GM19099 (cell line): ENCODE measurements around the gene TSHZ3.

Source experiments
- POLR2A ChIP-seq: IDR thresholded peaks from 3 replicates; pipeline ENCODE4 v1.6.1; 2011; ENCODE audit warnings: low read depth; ENCODE audit not compliant: insufficient read length; ENCODE audit errors: extremely low read depth

The TSHZ3 gene

DNA sequence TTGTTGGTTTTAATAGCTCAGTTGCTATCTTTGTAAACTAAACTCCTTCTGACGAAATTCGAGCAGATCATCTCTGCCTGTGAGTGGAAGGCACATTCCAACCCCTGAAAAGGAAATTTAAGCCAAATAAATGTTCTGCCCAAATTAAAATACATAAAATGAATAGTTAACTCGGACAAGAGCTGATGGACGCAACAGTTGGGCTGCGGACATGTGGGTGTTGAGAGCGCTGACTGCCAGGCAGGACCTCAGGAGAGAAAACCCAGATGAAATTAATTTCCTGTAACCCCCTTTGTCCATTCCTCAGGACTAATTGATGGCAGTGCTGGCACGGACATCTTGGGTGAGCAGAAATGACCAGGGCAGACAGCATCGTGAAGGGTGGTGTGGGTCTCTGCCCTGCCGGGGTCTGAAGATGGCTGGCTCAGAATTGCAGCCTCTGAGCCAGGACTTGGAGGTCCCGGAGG, 86.5 kb downstream of the TSHZ3 start:
- TF ChIP-seq POLR2A, result no peak

GRCh38 chr19:31261603-31262212, 87.5 kb downstream of the TSHZ3 start:
- TF ChIP-seq POLR2A, result no peak

- no peak for TF ChIP-seq POLR2A
Measured at GRCh38 chr19:31261019-31261602, 88.1 kb downstream of the TSHZ3 start.

DNA sequence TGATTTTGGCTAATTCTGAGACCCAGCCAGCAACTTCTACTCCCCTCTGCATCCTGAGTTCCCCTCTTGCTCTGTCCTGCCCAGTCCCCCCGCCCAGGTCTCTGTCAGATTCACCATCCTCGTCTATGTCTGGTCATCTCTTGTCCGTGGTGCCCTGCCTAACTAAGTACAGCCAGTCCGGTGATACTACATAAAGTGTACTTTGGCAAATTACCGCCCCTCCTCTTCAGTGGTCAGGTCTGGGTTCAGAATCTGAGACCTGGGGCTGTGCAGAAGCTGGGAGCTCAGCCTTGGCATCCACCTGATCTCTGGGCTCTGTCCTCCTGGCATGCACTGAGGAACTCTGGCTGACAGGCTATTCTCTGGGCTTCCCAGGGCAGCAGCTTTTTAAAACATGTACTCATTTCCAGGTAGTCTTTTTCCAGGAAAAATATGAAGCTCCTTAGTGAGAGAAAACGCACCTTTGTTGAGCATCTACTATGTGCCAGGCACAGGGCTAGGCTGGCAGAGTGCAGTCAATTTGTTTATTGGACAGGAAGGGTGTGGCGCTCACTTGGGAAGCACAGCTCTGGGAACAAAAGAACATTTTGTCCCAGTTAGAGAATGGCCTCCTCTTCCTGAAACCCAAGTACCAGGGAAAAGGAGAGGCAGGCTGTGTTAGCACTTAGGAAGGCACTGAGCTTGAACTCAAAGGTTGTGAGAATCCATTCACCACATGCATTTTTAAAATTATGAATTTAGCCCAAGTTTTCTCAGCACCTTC, 88.9 kb downstream of the TSHZ3 start:
- no peak for TF ChIP-seq POLR2A

DNA sequence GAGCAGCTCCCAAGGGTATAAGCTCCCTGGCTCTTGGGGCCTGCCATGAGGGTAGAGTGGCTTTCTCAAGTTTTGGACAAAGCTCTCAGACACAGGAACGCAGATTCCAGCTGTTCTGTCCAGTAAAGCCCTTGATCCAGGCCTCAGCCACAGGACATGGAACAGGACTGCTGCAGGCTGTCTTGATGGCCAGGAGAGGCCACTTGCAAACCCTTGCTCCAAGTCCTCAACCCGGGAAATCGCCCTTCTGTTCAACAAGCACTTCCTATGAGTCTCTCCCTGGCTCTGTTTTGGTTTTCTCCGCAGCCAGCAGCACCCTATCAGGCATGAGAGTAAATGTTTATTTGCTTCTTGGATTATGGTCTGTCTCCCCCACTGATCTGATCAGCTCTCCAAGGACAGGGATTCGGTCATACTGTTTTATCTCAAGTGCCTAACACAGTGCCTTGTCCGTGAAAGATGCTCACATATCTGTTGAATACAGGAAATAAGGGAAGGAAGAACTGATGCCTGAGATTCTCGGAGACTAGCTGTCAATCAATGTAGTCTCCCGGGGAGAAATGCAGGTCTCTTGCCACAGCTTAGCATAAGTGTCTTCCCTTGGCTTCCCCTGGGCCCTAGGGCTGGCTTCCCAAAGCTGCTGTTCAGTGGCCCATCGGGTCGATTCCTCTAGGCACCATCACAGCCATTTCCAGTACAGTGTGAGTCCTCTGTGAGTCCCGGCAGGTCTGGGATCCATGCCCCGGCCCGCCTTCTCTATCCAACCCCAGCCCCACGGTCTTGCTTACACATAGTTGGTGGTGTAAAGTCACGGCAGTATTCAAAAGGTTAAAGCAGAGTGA, 90.8 kb downstream of the TSHZ3 start:
- no peak for TF ChIP-seq POLR2A

- no peak for TF ChIP-seq POLR2A
Measured at GRCh38 chr19:31257426-31258130, 91.7 kb downstream of the TSHZ3 start.

DNA sequence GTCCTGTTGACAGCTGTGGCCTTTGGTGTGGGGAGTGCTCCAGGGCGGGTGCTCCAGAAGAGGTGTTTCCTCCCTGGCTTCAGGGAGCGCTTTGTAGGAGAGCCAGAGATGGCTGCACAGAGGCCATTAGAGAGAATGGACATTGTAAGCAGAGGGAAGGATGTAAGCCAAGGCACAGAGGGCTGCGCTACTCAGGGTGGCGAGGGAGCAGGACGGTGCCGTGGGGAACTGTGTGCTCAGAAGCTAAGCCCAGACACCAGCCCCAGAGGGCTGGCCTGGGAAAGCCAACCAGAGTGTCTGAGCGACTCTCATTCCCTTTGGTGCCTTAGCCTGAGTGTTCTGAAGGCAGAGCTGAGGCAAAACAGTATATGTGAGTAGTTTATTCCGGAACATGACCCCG, 92.2 kb downstream of the TSHZ3 start:
- no peak for TF ChIP-seq POLR2A

- TF ChIP-seq POLR2A, result no peak
Measured at GRCh38 chr19:31256593-31256960, 92.7 kb downstream of the TSHZ3 start.

DNA sequence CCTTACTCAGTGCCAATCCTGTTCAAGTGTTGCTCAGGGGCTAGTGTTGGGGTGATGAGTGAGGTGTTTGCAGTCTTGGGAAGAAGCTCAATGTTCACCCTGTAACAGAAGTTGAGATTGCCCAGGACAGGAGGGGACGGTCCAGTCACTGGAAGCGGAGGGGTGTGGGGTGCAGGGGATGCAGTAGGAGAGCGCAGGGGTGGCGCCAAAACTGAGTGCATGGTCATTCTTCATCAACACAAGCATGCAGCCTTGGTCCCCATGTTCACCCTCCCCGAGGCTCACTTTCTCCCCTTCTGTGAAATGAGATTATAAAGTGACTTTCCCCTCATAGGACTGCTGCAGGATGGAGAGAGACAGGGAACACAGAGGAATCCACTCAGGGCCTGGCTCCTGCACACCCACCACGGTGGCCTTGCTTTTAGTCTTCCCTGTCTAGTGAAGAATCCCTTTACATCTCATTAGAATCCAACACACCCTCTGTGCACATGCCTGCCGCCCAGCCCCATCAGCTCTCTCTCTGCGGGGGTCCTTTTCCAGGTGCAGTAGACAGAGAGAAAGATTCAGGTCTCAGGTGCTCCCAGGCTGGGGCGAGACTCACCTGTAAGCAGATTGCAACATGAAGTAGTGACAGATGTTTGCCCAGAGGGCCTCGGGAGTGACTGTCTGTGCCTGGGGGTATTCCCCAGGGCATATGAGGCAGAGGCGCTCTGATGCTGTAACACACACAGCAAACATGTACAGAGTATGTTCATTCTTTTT, 93.2 kb downstream of the TSHZ3 start:
- no peak for TF ChIP-seq POLR2A

DNA sequence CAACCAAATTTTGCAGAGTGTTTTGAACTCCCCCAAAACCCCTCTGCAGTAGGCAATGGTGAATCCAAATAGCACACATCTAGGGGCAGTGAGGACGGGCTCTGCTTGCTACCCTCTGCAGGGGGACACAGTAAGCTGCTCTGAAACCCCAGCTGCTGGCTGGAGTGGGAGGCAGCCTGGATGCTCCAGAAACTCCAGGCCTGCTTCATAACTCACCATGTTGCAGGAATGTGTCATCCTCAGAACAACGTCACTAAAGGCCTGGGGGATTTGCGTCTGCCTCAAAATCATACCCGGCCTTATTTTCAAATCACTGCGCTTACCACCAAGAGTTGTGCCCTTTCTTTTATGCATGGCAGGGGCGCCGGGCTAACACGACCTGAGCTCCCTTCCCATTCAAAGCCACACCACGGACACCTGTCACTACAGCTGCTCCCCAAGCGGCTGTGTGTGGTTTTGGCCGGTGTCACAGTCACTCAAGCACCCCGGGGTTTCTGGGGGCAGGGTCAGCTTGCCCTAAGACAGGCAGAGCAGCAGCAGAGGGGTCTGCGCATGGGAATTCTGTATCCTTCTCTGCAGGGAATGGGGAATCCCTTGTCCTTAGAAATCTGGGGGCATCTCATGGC, 93.9 kb downstream of the TSHZ3 start:
- no peak for TF ChIP-seq POLR2A

DNA sequence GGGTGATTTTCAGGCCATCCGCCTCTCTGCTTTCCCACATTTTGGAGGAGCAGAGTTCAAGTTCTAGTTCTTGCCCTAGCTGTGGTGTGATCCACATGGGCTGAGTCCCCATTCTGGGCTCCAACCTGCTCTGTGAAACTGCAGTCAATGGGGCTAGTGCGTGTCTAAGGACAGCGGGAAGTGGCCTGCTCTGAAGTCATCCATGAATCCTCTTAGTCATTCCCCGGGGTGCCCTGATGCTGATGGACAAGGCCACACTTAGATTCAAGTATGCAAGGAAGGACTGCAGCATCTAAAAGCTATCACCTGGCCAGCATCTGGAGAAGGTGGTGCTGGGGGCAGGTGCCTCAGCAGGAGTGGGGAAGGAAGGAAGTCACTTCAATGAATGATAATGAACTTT, 94.6 kb downstream of the TSHZ3 start:
- no peak for TF ChIP-seq POLR2A

DNA sequence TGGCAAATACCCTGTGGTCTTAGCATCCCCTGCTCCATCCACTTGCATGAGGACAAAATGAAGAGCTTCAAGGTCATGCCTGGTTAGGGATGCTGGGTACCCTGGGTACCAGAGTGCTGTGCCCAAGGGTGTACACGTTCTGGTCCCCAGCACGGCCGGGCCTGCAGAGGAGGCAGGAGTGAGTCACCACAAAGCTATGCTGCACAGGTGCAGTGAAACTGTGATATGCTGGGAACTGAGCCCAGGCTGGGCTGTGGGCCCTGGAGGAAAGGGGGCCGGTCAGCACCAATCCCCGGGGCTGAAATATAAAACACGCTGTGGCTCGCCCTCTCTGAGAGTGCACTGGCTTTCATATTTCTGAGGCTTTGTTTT, 95.1 kb downstream of the TSHZ3 start:
- TF ChIP-seq POLR2A, result no peak

GRCh38 chr19:31253526-31254179, 95.6 kb downstream of the TSHZ3 start:
- no peak for TF ChIP-seq POLR2A
